ES-I3 (cell line): Measurements from ENCODE around the gene OSBPL6.
A peak's percentile ranks its signal among the peaks of the same experiment; 100 is the strongest.
"Not testable (repeated sequence)": the region's sequence is repeated elsewhere in the genome, so short reads cannot be mapped to it uniquely, and the experiment has no call there.

Experiments
- H3K36me3 ChIP-seq: 2 replicates; pipeline ENCODE4 v1.6.1; 2013; ENCODE audit warnings: mild to moderate bottlenecking, low read length, control low read depth, moderate library complexity; ENCODE audit not compliant: insufficient read depth
- H3K4me1 ChIP-seq: 2 replicates; pipeline ENCODE4 v1.6.1; 2013; ENCODE audit warnings: mild to moderate bottlenecking, control low read depth, low read length; ENCODE audit not compliant: insufficient read depth
- H3K9ac ChIP-seq: 2 replicates; pipeline ENCODE4 v1.6.1; 2013; ENCODE audit warnings: low read depth, mild to moderate bottlenecking, low read length, moderate library complexity
- H3K9me3 ChIP-seq: 2 replicates; pipeline ENCODE4 v1.6.1; 2013; ENCODE audit warnings: mild to moderate bottlenecking, low read length, moderate library complexity; ENCODE audit not compliant: control insufficient read depth, insufficient read depth

OSBPL6 gene

DNA sequence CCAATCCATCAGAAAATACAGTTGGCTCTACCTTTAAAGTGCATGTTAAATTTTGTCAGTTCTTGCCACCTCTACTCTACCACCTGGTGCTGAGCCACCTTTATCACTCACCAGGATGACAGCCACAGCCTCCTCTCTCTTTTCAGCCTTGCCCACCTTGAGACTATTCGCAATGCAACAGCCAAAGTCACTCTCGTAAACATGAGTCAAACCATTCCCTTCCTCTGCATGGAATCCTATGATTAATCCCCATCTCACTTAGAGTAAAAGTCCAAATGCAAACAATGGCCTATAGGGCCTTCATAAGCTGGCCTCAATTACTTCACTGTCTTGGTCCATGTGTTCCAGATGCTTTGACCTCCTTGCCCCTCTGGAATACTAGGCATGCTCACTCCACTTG lies 5.8 kb upstream of the OSBPL6 start:
- Histone ChIP-seq H3K9ac (no peak overlapping the region), H3K9me3 (no peaks in the 10 kb centered on the region)

GRCh38 chr2:178191004-178191508 lies 3.3 kb upstream of the OSBPL6 start:
- H3K36me3 ChIP-seq = no peaks in the 10 kb centered on the region
- no peak overlapping the region for H3K9ac ChIP-seq
- no peaks in the 10 kb centered on the region for H3K9me3 ChIP-seq
- H3K4me1 ChIP-seq = peaks cover 4% of the 10 kb centered on the region; the same call in 1 of the 2 replicates

More for the DNA sequence above, 5.8 kb upstream of the OSBPL6 start:
- H3K36me3 ChIP-seq = no peaks in the 10 kb centered on the region
- H3K4me1 ChIP-seq = peaks cover 4% of the 10 kb centered on the region; the same call in 1 of the 2 replicates

DNA sequence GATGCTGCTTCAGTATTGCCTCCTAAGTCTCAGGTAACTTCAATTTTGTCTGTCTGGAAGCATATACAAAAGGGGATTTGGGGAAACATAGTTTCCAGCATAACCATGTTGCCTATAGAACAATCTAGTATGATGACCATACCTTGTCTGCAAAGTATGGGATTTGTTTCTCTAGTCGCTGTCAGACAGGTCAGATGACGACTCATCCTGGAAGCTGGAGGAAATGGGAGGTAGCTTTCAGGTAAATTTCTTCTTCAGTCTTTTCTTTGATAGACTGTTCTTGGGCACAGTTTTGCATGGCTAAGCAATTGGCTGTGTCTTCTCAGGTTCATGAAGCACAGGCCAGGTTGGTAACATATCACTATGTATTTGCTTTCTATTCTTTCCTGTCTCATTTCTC lies 2.8 kb upstream of the OSBPL6 start:
- Histone ChIP-seq H3K36me3 (no peaks in the 10 kb centered on the region), H3K9ac (no peak overlapping the region), H3K9me3 (no peaks in the 10 kb centered on the region), H3K4me1 (peaks cover 4% of the 10 kb centered on the region; the same call in 1 of the 2 replicates)

DNA sequence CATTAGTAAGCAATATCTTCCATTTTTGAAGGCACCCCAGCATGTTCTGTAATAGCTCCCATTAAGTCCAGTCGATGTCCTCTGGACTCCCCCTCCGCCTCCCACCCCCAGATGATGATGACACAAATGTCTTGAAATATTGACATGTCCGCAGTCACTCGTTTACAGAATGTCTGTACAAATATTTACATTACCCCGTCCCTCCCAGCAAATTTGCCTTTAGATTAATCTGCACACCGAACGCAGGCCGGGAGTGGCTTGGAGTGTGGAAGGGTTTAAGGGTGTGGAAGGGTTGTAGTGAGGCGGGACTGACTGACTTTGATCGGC lies 853 bp upstream of the OSBPL6 start:
- Histone ChIP-seq H3K4me1 (peaks cover 4% of the 10 kb centered on the region; the same call in 1 of the 2 replicates), H3K36me3 (no peaks in the 10 kb centered on the region), H3K9ac (peak overlapping the region; percentile 81; the same call in 1 of the 2 replicates), H3K9me3 (no peaks in the 10 kb centered on the region)

- peaks cover 4% of the 10 kb centered on the region; the same call in 1 of the 2 replicates for H3K4me1 ChIP-seq
- H3K9me3 ChIP-seq = no peaks in the 10 kb centered on the region
- H3K9ac ChIP-seq = peak overlapping the region; percentile 81
- no peaks in the 10 kb centered on the region for H3K36me3 ChIP-seq
Observed at GRCh38 chr2:178194600-178195389, 483 bp downstream of the OSBPL6 start.

DNA sequence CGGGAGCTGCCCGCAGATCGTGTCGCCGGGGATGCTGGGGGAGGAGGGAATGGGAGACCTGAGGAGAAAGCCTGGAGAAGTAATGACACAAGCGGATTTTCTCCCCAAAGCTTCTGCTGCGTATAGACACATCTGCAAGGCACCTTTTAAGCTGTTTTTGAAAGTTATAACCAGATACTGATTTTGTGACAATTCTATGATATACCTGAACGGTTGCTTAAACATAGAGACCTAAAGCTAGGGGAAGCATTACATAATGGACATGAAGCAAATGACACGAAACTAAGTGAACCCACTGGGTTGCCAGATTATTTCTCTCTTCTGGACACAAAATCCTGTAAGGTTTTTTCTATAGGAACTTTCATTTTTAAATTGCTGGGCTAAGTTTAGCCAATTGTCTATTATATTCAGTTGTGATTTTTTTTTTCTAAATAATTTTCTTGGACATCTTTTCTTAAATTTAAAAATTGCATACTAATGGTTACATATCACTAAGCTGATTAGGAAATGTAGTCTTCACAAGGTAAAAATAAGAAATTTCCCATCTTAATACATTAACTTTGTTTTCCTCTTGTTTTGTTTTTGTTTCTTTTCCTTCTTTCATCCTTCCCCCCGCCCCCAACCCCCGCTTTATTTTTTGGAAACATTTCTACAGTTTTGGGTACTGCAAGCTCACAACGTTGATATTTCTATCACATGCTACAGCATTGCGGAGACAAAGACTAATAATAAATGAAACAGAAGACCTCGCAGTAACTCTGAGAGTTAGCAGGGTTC lies 1.3 kb downstream of the OSBPL6 start:
- peak overlapping the region; percentile 81; the same call in 1 of the 2 replicates for H3K9ac ChIP-seq
- H3K9me3 ChIP-seq = no peaks in the 10 kb centered on the region
- H3K36me3 ChIP-seq = no peaks in the 10 kb centered on the region

GRCh38 chr2:178197791-178198190 lies 3.5 kb downstream of the OSBPL6 start:
- Histone ChIP-seq H3K9me3 (no peaks in the 10 kb centered on the region), H3K9ac (no peak overlapping the region), H3K4me1 (peaks cover 4% of the 10 kb centered on the region; the same call in 1 of the 2 replicates), H3K36me3 (no peaks in the 10 kb centered on the region)

More for the DNA sequence above, 1.3 kb downstream of the OSBPL6 start:
- peaks cover 4% of the 10 kb centered on the region; the same call in 1 of the 2 replicates for H3K4me1 ChIP-seq

DNA sequence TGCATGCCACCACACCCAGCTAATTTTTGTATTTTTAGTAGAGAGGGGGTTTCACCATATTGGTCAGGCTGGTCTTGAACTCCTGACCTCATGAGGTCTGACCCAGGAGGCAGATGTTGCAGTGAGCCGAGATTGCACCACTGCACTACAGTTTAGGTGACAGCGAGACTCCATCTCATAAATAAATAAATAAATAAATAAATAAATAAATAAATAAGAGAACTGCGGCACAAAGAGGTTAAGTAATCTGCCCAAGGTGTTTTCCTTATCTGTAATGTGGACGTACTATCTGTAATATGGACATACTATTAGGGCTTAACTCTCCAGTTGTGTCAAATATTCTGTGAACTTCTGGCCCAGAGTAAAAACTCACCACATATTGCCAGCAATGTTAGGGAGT lies 4.1 kb downstream of the OSBPL6 start:
- not testable (repeated sequence) for H3K9ac ChIP-seq, H3K9me3 ChIP-seq, H3K36me3 ChIP-seq, H3K4me1 ChIP-seq

DNA sequence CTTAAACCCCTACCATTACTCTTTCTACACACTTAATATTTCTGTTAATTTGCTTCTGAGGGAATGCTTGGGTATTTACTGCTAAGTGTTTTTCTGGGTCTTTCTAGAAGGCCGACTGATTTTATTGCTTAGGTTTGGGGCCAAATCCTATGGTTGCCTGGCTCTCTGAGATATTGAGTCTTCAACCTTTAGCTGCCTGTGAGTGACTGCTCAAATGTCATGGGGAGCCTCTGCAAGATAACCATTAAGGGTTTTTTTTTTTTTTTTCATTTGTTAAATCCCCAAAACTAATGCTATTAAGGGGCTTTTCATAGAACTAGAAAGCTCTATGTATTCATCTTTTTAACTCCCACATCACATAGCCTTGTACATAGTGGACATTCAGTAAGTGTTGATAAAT lies 5.0 kb downstream of the OSBPL6 start:
- H3K4me1 ChIP-seq = no peaks in the 10 kb centered on the region
- H3K36me3 ChIP-seq = no peaks in the 10 kb centered on the region
- no peaks in the 10 kb centered on the region for H3K9me3 ChIP-seq

GRCh38 chr2:178200331-178200730 lies 6.0 kb downstream of the OSBPL6 start:
- Histone ChIP-seq H3K9ac (no peak overlapping the region), H3K9me3 (no peaks in the 10 kb centered on the region), H3K36me3 (no peaks in the 10 kb centered on the region), H3K4me1 (no peaks in the 10 kb centered on the region)

More for the DNA sequence above, 5.0 kb downstream of the OSBPL6 start:
- no peak overlapping the region for H3K9ac ChIP-seq

DNA sequence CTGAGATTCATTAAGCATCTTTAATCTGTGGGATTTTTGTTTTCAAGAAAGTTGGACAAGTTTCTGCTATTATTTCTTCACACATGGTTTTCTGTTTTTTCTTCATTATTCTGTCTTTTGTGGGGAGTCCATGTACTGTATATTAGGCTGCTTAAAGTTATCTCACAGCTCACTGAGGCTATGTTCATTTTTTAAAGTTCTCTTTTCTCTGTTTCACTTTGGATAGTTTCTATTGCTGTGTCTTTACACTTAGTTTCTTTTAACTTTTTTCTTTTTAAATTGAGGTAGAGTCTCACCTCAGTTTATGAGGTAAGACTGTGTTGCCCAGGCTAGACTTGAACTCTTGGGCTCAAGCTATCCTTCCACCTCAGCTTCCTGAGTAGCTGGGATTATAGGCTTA lies 8.6 kb downstream of the OSBPL6 start:
- H3K36me3 ChIP-seq = no peaks in the 10 kb centered on the region

DNA sequence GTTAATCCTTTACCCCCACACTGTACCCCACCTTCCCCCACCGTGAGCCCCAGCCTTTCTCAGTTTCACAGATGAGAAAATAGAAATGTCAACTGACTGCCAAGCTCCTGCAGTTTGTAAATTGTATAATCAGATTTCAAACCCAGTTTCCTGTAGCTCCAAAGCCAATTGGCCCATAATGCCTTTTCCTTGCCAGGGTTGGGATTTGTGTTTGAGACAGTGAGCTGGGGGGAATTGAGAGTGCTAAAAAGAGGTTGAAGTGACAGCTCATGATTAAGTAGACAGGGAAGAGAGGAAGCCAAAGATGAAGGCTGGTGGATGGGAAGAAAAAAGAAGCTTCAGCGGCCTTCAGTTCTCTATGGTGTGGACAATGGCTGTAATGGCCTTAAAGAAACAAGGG lies 10.7 kb downstream of the OSBPL6 start:
- H3K4me1 ChIP-seq = no peaks in the 10 kb centered on the region
- H3K36me3 ChIP-seq = no peaks in the 10 kb centered on the region
- H3K9me3 ChIP-seq = no peaks in the 10 kb centered on the region
- no peak overlapping the region for H3K9ac ChIP-seq

More for the DNA sequence above, 8.6 kb downstream of the OSBPL6 start:
- H3K9ac ChIP-seq = no peak overlapping the region
- no peaks in the 10 kb centered on the region for H3K9me3 ChIP-seq
- no peaks in the 10 kb centered on the region for H3K4me1 ChIP-seq

- H3K9ac ChIP-seq = no peak overlapping the region
- no peaks in the 10 kb centered on the region for H3K9me3 ChIP-seq
- peaks cover 3% of the 10 kb centered on the region for H3K4me1 ChIP-seq
- no peaks in the 10 kb centered on the region for H3K36me3 ChIP-seq
Observed at GRCh38 chr2:178205853-178206521, 11.7 kb downstream of the OSBPL6 start.

- Histone ChIP-seq H3K36me3 (no peaks in the 10 kb centered on the region), H3K9me3 (no peaks in the 10 kb centered on the region), H3K4me1 (peaks cover 12% of the 10 kb centered on the region), H3K9ac (no peak overlapping the region)
Observed at GRCh38 chr2:178208336-178208735, 14.0 kb downstream of the OSBPL6 start.
